Measurements from ENCODE around the gene AVP.
"Not testable (repeated sequence)": the region's sequence is repeated elsewhere in the genome, so short reads cannot be mapped to it uniquely, and the experiment has no call there.

Gene AVP

GRCh38 chr20:3121271-3121911 lies 36.9 kb upstream of the AVP start:
- TF ChIP-seq CTCF (IDR thresholded peaks at IDR 0.05) = no peak
- Mint-ChIP-seq H3K27me3 (ENCODE audit: low read depth, poor library complexity) (no peaks in the 10 kb centered on the region), H3K4me1 (no peaks in the 10 kb centered on the region), H3K9me3 (peaks cover 37% of the 10 kb centered on the region), H3K36me3 (ENCODE audit: low read depth) (peaks cover 64% of the 10 kb centered on the region), H3K27ac (peak overlapping the region; percentile 57), H3K4me3 (no peak overlapping the region)
- no peak for DNase-seq

GRCh38 chr20:3119044-3119443 lies 34.5 kb upstream of the AVP start:
- peaks cover 19% of the 10 kb centered on the region for H3K9me3 Mint-ChIP-seq
- no peak for TF ChIP-seq CTCF (IDR thresholded peaks at IDR 0.05)
- no peak overlapping the region for H3K4me3 Mint-ChIP-seq
- no peaks in the 10 kb centered on the region for H3K27me3 Mint-ChIP-seq (ENCODE audit: low read depth, poor library complexity)
- peaks cover 53% of the 10 kb centered on the region for H3K36me3 Mint-ChIP-seq (ENCODE audit: low read depth)
- H3K4me1 Mint-ChIP-seq = peaks cover 5% of the 10 kb centered on the region
- no peak overlapping the region for H3K27ac Mint-ChIP-seq
- DNase-seq = no peak

- peak; percentile 27 for TF ChIP-seq CTCF (IDR thresholded peaks at IDR 0.05)
- H3K27me3 Mint-ChIP-seq (ENCODE audit: low read depth, poor library complexity); H3K27ac Mint-ChIP-seq; H3K9me3 Mint-ChIP-seq; H3K4me3 Mint-ChIP-seq: not testable (repeated sequence)
- Mint-ChIP-seq H3K36me3 (ENCODE audit: low read depth) (peaks cover 52% of the 10 kb centered on the region), H3K4me1 (peaks cover 11% of the 10 kb centered on the region)
- peak; percentile 22 for DNase-seq
Observed at GRCh38 chr20:3117839-3118379, 33.4 kb upstream of the AVP start.

GRCh38 chr20:3116341-3116740 lies 31.8 kb upstream of the AVP start:
- Mint-ChIP-seq H3K4me3 (no peak overlapping the region), H3K27me3 (ENCODE audit: low read depth, poor library complexity) (no peaks in the 10 kb centered on the region), H3K36me3 (ENCODE audit: low read depth) (peaks cover 36% of the 10 kb centered on the region), H3K27ac (no peak overlapping the region), H3K4me1 (peaks cover 16% of the 10 kb centered on the region), H3K9me3 (no peaks in the 10 kb centered on the region)
- DNase-seq = no peak
- no peak for TF ChIP-seq CTCF (IDR thresholded peaks at IDR 0.05)

- Mint-ChIP-seq H3K27me3 (ENCODE audit: low read depth, poor library complexity) (no peaks in the 10 kb centered on the region), H3K36me3 (ENCODE audit: low read depth) (peaks cover 27% of the 10 kb centered on the region), H3K9me3 (no peaks in the 10 kb centered on the region), H3K4me3 (no peak overlapping the region), H3K4me1 (peaks cover 16% of the 10 kb centered on the region), H3K27ac (no peak overlapping the region)
- peak; percentile 79 for TF ChIP-seq CTCF (IDR thresholded peaks at IDR 0.05)
- DNase-seq = peak; percentile 47
Observed at GRCh38 chr20:3115190-3116107, 30.9 kb upstream of the AVP start.

Measured in nephron progenitor cell (in vitro differentiated cells).